SK-N-SH treated with all-trans-retinoic acid at 6 μM for 48 hours (cell line): Measurements from ENCODE around the gene NCAM1.

ENCODE experiments used
- ATAC-seq: fragments of 200-7000 bp; cut with Tn5 transposase; 3 replicates; pipeline ENCODE4 v1.9.1; 2020; ENCODE audit warnings: mild to moderate bottlenecking, moderate library complexity
- ARNTL ChIP-seq: fragments of 450-650 bp; formaldehyde crosslinking; IDR thresholded peaks from 2 replicates; pipeline ENCODE4 v1.5.0; 2020; ENCODE audit warnings: low read depth, mild to moderate bottlenecking, moderate library complexity, borderline replicate concordance
- CSDC2 ChIP-seq: fragments of 250-450 bp; sonication (Bioruptor Pico); IDR thresholded peaks from 2 replicates; pipeline ENCODE4 v1.5.0; 2020; ENCODE audit warnings: mild to moderate bottlenecking, moderate library complexity
- GLIS3 ChIP-seq: fragments of 250-450 bp; sonication (Bioruptor Pico); IDR thresholded peaks from 2 replicates; pipeline ENCODE4 v1.5.0; 2020; ENCODE audit warnings: mild to moderate bottlenecking, moderate library complexity
- PPARA ChIP-seq: fragments of 250-450 bp; sonication (Bioruptor Pico); IDR thresholded peaks from 2 replicates; pipeline ENCODE4 v1.5.0; 2020; ENCODE audit warnings: mild to moderate bottlenecking, borderline replicate concordance
- RARB ChIP-seq: fragments of 250-450 bp; sonication (Bioruptor Pico); IDR thresholded peaks from 2 replicates; pipeline ENCODE4 v1.8.0; 2021; ENCODE audit warnings: mild to moderate bottlenecking, moderate library complexity
- SNAI2 ChIP-seq: fragments of 250-450 bp; sonication (Bioruptor Pico); IDR thresholded peaks from 2 replicates; pipeline ENCODE4 v1.5.0; 2020; ENCODE audit warnings: mild to moderate bottlenecking, moderate library complexity
- ZC3H10 ChIP-seq: fragments of 250-450 bp; sonication (Bioruptor Pico); IDR thresholded peaks from 2 replicates; pipeline ENCODE4 v1.5.1; 2021; ENCODE audit warnings: mild to moderate bottlenecking, moderate library complexity
- ZFP3 ChIP-seq: fragments of 250-450 bp; sonication (Bioruptor Pico); IDR thresholded peaks from 2 replicates; pipeline ENCODE4 v1.5.0; 2020; ENCODE audit warnings: mild to moderate bottlenecking, moderate library complexity
- ZFP30 ChIP-seq: fragments of 450-650 bp; formaldehyde crosslinking; IDR thresholded peaks from 2 replicates; pipeline ENCODE4 v1.5.0; 2022; ENCODE audit warnings: mild to moderate bottlenecking, moderate library complexity
- ZNF565 ChIP-seq: fragments of 450-650 bp; formaldehyde crosslinking; conservative IDR thresholded peaks from 2 replicates; pipeline ENCODE4 v1.5.0; 2020; ENCODE audit warnings: low read depth, mild to moderate bottlenecking, moderate library complexity
- ZNF70 ChIP-seq: fragments of 450-650 bp; formaldehyde crosslinking; IDR thresholded peaks from 2 replicates; pipeline ENCODE4 v1.5.0; 2020; ENCODE audit warnings: mild to moderate bottlenecking, moderate library complexity
- ZNF8 ChIP-seq: fragments of 450-650 bp; formaldehyde crosslinking; IDR thresholded peaks from 2 replicates; pipeline ENCODE4 v1.5.0; 2020; ENCODE audit warnings: mild to moderate bottlenecking, moderate library complexity
- TF ChIP-seq, protein P1 (sequence below): fragments of 250-450 bp; sonication (Bioruptor Pico); IDR thresholded peaks from 2 replicates; pipeline ENCODE4 v1.5.1; 2020; ENCODE audit warnings: low read depth, mild to moderate bottlenecking, moderate library complexity
- TF ChIP-seq, protein P2 (sequence below): fragments of 250-450 bp; sonication (Bioruptor Pico); IDR thresholded peaks from 2 replicates; pipeline ENCODE4 v1.8.0; 2021; ENCODE audit warnings: low read depth, mild to moderate bottlenecking, moderate library complexity, borderline replicate concordance
- TF ChIP-seq, protein P3 (sequence below): fragments of 250-450 bp; sonication (Bioruptor Pico); IDR thresholded peaks from 2 replicates; pipeline ENCODE4 v1.5.1; 2021; ENCODE audit warnings: mild to moderate bottlenecking, moderate library complexity
- TF ChIP-seq, protein P4 (sequence below): fragments of 250-450 bp; sonication (Bioruptor Pico); IDR thresholded peaks from 2 replicates; pipeline ENCODE4 v1.5.0; 2020; ENCODE audit warnings: mild to moderate bottlenecking, moderate library complexity
- TF ChIP-seq, protein P5 (sequence below): fragments of 250-450 bp; sonication (Bioruptor Pico); IDR thresholded peaks from 2 replicates; pipeline ENCODE4 v1.8.0; 2020; ENCODE audit warnings: mild to moderate bottlenecking, moderate library complexity, borderline replicate concordance

The NCAM1 gene

DNA sequence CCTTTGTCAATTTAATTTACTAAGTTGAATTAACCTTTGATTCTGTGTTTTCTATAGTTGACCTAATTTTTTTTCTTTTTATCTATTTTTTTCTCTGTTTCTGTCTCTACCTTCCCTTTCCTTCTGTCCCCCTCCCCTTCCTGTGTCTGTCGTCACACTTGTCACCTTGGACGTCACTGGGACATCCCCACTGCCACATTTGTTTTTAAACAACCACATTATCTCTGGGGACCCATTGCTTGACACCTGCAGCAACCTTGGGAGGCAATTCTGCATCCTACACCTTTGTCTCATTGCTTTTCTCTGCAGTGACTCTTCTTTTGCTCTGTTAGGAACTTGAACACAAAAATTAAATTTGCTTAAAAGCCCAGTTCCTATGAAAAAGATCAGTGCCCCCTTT lies 301.4 kb downstream of the NCAM1 start:
- TF ChIP-seq ZNF565 (CRISPR knock-in tag), result no peak
- no peak for TF ChIP-seq ZC3H10 (CRISPR knock-in tag)
- no peak for TF ChIP-seq CSDC2 (CRISPR knock-in tag)
- TF ChIP-seq, protein P1, sequence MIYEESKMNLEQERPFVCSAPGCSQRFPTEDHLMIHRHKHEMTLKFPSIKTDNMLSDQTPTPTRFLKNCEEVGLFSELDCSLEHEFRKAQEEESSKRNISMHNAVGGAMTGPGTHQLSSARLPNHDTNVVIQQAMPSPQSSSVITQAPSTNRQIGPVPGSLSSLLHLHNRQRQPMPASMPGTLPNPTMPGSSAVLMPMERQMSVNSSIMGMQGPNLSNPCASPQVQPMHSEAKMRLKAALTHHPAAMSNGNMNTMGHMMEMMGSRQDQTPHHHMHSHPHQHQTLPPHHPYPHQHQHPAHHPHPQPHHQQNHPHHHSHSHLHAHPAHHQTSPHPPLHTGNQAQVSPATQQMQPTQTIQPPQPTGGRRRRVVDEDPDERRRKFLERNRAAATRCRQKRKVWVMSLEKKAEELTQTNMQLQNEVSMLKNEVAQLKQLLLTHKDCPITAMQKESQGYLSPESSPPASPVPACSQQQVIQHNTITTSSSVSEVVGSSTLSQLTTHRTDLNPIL (CRISPR knock-in tag), result no peak
- no peak for TF ChIP-seq ARNTL
- TF ChIP-seq, protein P2, sequence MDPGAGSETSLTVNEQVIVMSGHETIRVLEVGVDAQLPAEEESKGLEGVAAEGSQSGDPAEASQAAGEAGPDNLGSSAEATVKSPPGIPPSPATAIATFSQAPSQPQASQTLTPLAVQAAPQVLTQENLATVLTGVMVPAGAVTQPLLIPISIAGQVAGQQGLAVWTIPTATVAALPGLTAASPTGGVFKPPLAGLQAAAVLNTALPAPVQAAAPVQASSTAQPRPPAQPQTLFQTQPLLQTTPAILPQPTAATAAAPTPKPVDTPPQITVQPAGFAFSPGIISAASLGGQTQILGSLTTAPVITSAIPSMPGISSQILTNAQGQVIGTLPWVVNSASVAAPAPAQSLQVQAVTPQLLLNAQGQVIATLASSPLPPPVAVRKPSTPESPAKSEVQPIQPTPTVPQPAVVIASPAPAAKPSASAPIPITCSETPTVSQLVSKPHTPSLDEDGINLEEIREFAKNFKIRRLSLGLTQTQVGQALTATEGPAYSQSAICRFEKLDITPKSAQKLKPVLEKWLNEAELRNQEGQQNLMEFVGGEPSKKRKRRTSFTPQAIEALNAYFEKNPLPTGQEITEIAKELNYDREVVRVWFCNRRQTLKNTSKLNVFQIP (CRISPR knock-in tag), result no peak
- TF ChIP-seq, protein P3, sequence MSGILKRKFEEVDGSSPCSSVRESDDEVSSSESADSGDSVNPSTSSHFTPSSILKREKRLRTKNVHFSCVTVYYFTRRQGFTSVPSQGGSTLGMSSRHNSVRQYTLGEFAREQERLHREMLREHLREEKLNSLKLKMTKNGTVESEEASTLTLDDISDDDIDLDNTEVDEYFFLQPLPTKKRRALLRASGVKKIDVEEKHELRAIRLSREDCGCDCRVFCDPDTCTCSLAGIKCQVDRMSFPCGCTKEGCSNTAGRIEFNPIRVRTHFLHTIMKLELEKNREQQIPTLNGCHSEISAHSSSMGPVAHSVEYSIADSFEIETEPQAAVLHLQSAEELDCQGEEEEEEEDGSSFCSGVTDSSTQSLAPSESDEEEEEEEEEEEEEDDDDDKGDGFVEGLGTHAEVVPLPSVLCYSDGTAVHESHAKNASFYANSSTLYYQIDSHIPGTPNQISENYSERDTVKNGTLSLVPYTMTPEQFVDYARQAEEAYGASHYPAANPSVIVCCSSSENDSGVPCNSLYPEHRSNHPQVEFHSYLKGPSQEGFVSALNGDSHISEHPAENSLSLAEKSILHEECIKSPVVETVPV (CRISPR knock-in tag), result no peak
- TF ChIP-seq RARB, result no peak
- no peak for TF ChIP-seq ZFP3 (CRISPR knock-in tag)
- TF ChIP-seq, protein P4, sequence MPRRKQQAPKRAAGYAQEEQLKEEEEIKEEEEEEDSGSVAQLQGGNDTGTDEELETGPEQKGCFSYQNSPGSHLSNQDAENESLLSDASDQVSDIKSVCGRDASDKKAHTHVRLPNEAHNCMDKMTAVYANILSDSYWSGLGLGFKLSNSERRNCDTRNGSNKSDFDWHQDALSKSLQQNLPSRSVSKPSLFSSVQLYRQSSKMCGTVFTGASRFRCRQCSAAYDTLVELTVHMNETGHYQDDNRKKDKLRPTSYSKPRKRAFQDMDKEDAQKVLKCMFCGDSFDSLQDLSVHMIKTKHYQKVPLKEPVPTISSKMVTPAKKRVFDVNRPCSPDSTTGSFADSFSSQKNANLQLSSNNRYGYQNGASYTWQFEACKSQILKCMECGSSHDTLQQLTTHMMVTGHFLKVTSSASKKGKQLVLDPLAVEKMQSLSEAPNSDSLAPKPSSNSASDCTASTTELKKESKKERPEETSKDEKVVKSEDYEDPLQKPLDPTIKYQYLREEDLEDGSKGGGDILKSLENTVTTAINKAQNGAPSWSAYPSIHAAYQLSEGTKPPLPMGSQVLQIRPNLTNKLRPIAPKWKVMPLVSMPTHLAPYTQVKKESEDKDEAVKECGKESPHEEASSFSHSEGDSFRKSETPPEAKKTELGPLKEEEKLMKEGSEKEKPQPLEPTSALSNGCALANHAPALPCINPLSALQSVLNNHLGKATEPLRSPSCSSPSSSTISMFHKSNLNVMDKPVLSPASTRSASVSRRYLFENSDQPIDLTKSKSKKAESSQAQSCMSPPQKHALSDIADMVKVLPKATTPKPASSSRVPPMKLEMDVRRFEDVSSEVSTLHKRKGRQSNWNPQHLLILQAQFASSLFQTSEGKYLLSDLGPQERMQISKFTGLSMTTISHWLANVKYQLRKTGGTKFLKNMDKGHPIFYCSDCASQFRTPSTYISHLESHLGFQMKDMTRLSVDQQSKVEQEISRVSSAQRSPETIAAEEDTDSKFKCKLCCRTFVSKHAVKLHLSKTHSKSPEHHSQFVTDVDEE, result no peak
- TF ChIP-seq GLIS3 (CRISPR knock-in tag), result no peak
- TF ChIP-seq, protein P5, sequence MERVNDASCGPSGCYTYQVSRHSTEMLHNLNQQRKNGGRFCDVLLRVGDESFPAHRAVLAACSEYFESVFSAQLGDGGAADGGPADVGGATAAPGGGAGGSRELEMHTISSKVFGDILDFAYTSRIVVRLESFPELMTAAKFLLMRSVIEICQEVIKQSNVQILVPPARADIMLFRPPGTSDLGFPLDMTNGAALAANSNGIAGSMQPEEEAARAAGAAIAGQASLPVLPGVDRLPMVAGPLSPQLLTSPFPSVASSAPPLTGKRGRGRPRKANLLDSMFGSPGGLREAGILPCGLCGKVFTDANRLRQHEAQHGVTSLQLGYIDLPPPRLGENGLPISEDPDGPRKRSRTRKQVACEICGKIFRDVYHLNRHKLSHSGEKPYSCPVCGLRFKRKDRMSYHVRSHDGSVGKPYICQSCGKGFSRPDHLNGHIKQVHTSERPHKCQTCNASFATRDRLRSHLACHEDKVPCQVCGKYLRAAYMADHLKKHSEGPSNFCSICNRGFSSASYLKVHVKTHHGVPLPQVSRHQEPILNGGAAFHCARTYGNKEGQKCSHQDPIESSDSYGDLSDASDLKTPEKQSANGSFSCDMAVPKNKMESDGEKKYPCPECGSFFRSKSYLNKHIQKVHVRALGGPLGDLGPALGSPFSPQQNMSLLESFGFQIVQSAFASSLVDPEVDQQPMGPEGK, result no peak
- no peak for TF ChIP-seq ZNF8 (CRISPR knock-in tag)
- no peak for TF ChIP-seq ZFP30 (CRISPR knock-in tag)
- no peak for ATAC-seq

DNA sequence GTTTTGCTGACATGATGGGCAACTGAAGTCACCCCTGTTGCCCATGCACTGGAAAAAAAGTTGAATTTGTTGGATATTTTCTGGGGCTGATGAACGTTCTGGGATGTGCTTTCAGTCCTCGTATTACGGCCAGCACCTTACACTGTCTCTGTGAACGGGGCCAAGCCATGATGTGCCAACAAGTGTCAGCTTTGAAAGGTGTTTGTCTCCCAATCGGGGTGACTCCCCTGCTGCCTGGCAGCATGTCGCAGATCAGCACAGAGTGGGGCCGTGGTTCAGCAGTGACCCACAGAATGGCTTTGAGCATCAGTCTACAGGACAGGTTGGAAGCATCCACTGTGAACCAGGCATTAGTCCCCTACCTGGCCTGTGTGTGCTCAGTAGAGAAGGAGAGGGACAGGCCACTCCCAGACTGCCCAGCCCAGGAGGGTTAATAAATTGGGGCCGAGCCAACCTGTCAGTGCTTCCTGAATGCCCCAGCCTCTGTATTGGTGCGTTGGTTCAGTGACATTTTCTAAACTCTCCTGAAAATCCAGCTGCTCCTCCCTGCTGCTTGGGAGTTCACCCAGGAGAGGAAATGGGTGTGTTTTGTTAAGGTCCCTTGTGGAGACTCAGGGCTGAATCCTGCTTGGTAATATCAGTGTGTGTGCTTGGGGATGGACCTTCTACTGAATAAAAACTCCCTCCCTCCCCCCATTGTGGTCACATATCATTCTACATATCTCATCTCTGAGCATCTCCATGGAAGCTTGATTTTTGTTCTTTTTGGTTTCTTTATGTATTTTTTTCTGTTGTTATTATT lies 302.4 kb downstream of the NCAM1 start:
- no peak for TF ChIP-seq ZFP30 (CRISPR knock-in tag)
- TF ChIP-seq ZC3H10 (CRISPR knock-in tag), result no peak
- TF ChIP-seq, protein P1 (CRISPR knock-in tag), result no peak
- TF ChIP-seq SNAI2 (CRISPR knock-in tag), result no peak
- TF ChIP-seq PPARA, result no peak
- no peak for TF ChIP-seq RARB
- TF ChIP-seq, protein P5, result no peak
- no peak for TF ChIP-seq ZNF70 (CRISPR knock-in tag)
- no peak for ATAC-seq
